Measurements from ENCODE around the gene TUBA8. TPM values are rescaled to one million over a fixed set of nuclear protein-coding genes. Genes with fewer than 3 reads are reported as not detected.

Gene TUBA8
- total RNA-seq, 4 donors from 2014 or later: 5.0 to 12.3 (median 6.3) TPM

GRCh38 chr22:18090286-18090685 lies 20.3 kb upstream of the TUBA8 start:
- H3K4me1 ChIP-seq: peaks cover 0 to 22% (median 7%) of the 10 kb centered on the region in 4 donors
- no peak overlapping the region for H3K27ac ChIP-seq
- WGBS, 2 donors: 86 to 92% methylated on average over 8 of the region's 8 CpGs
- DNase-seq (ENCODE audit: low spot score in 2 of 2): no peak
- H3K36me3 ChIP-seq: peaks cover 0 to 48% (median 14%) of the 10 kb centered on the region in 3 donors
- H3K9me3 ChIP-seq: no peaks in the 10 kb centered on the region
- H3K27me3 ChIP-seq: no peaks in the 10 kb centered on the region
- TF ChIP-seq CTCF (IDR thresholded peaks at IDR 0.05) (no peak), POLR2A (IDR thresholded peaks at IDR 0.05) (no peak)
- no peak overlapping the region for H3K4me3 ChIP-seq

- Histone ChIP-seq H3K27me3 (no peaks in the 10 kb centered on the region), H3K36me3 (peaks cover 0 to 36% (median 14%) of the 10 kb centered on the region in 3 donors), H3K27ac (peak overlapping the region; percentile 67 to 95 (median 86)), H3K4me3 (peak overlapping the region; percentile 13 to 46 (median 36)), H3K9me3 (no peaks in the 10 kb centered on the region), H3K4me1 (peaks cover 0 to 27% (median 7%) of the 10 kb centered on the region in 4 donors)
- TF ChIP-seq EP300 (IDR thresholded peaks at IDR 0.05) (no peak), CTCF (IDR thresholded peaks at IDR 0.05) (no peak), POLR2A (IDR thresholded peaks at IDR 0.05) (no peak)
- DNase-seq (ENCODE audit: low spot score in 2 of 2): no peak
- WGBS, 2 donors: 43 to 46% methylated on average over 7 of the region's 7 CpGs
Measured at GRCh38 chr22:18091478-18091877, 19.1 kb upstream of the TUBA8 start.

GRCh38 chr22:18091916-18092526 lies 18.6 kb upstream of the TUBA8 start:
- TF ChIP-seq CTCF (IDR thresholded peaks at IDR 0.05) (peak in 1 of 5 experiments; percentile 7), POLR2A (IDR thresholded peaks at IDR 0.05) (no peak), EP300 (IDR thresholded peaks at IDR 0.05) (peak in 1 of 2 donors; percentile 73)
- Histone ChIP-seq H3K27me3 (no peaks in the 10 kb centered on the region), H3K27ac (peak overlapping the region; percentile 67 to 95 (median 86)), H3K9me3 (no peaks in the 10 kb centered on the region), H3K4me3 (peak overlapping the region; percentile 13 to 46 (median 36)), H3K4me1 (peaks cover 0 to 27% (median 7%) of the 10 kb centered on the region in 4 donors), H3K36me3 (peaks cover 0 to 32% (median 14%) of the 10 kb centered on the region in 3 donors)
- DNase-seq (ENCODE audit: low spot score in 2 of 2): peak; percentile 39 to 51
- 14 to 17% methylated on average over 22 of the region's 22 CpGs for WGBS, 2 donors

- DNase-seq (ENCODE audit: low spot score in 2 of 2): no peak
- H3K4me1 ChIP-seq: peaks cover 0 to 27% (median 7%) of the 10 kb centered on the region in 4 donors
- H3K36me3 ChIP-seq: peaks cover 0 to 16% (median 0%) of the 10 kb centered on the region in 3 donors
- no peaks in the 10 kb centered on the region for H3K9me3 ChIP-seq
- WGBS, 2 donors: 94 to 96% methylated on average over 6 of the region's 6 CpGs
- no peaks in the 10 kb centered on the region for H3K27me3 ChIP-seq
- H3K27ac ChIP-seq: no peak overlapping the region
- TF ChIP-seq POLR2A (IDR thresholded peaks at IDR 0.05) (no peak), EP300 (IDR thresholded peaks at IDR 0.05) (no peak), CTCF (IDR thresholded peaks at IDR 0.05) (no peak)
- H3K4me3 ChIP-seq: no peak overlapping the region
Measured at GRCh38 chr22:18093661-18094060, 16.9 kb upstream of the TUBA8 start.

- Histone ChIP-seq H3K27me3 (no peaks in the 10 kb centered on the region), H3K36me3 (peaks cover 0 to 8% (median 0%) of the 10 kb centered on the region in 3 donors), H3K9me3 (no peaks in the 10 kb centered on the region), H3K4me1 (peaks cover 0 to 27% (median 7%) of the 10 kb centered on the region in 4 donors), H3K27ac (no peak overlapping the region), H3K4me3 (no peak overlapping the region)
- WGBS, 2 donors: 88 to 89% methylated on average over 8 of the region's 8 CpGs
- TF ChIP-seq EP300 (IDR thresholded peaks at IDR 0.05) (no peak), POLR2A (IDR thresholded peaks at IDR 0.05) (no peak), CTCF (IDR thresholded peaks at IDR 0.05) (no peak)
- no peak for DNase-seq (ENCODE audit: low spot score in 2 of 2)
Measured at GRCh38 chr22:18095101-18095805, 15.4 kb upstream of the TUBA8 start.

Data from tibial nerve (tissue), 4 donors.